Central memory CD8-positive, alpha-beta T cell (primary cell): ENCODE measurements around the gene B3GAT2.

ENCODE experiments used
- ATAC-seq: fragments of 150-1000 bp; cut with Tn5 transposase; replicated peaks from 2 replicates; pipeline ENCODE4 v1.10.0; 2022; ENCODE audit warnings: mild to moderate bottlenecking, moderate FRiP score, moderate number of reproducible peaks; ENCODE audit not compliant: poor library complexity, severe bottlenecking; ENCODE audit errors: extremely low read depth
- DNase-seq, 2 donors: peaks; one replicate each; pipeline ENCODE4 v3.0.0; 2021; ENCODE audit warnings: low spot score in 2 of 2
- H3K27ac Mint-ChIP-seq: one replicate; pipeline ENCODE4 v1.8.0; 2022; ENCODE audit warnings: low read depth, mild to moderate bottlenecking, moderate library complexity, mixed read lengths
- H3K27me3 Mint-ChIP-seq: one replicate; pipeline ENCODE4 v1.8.0; 2022; ENCODE audit warnings: mixed read lengths
- H3K36me3 Mint-ChIP-seq: one replicate; pipeline ENCODE4 v1.8.0; 2022; ENCODE audit warnings: mild to moderate bottlenecking, moderate library complexity, mixed read lengths; ENCODE audit not compliant: insufficient read depth
- H3K4me1 Mint-ChIP-seq: one replicate; pipeline ENCODE4 v1.8.0; 2022; ENCODE audit warnings: mixed read lengths
- H3K4me3 Mint-ChIP-seq: one replicate; pipeline ENCODE4 v1.8.0; 2022; ENCODE audit warnings: mild to moderate bottlenecking, moderate library complexity, mixed read lengths
- H3K9me3 Mint-ChIP-seq: one replicate; pipeline ENCODE4 v1.8.0; 2022; ENCODE audit warnings: mixed read lengths

The B3GAT2 gene

GRCh38 chr6:70849348-70850069, 107.4 kb downstream of the B3GAT2 start:
- DNase-seq (no peak), ATAC-seq (no peak)
- H3K36me3 Mint-ChIP-seq: peaks cover 12% of the 10 kb centered on the region
- no peaks in the 10 kb centered on the region for H3K9me3 Mint-ChIP-seq
- H3K27ac Mint-ChIP-seq: no peak overlapping the region
- H3K27me3 Mint-ChIP-seq: no peaks in the 10 kb centered on the region
- H3K4me3 Mint-ChIP-seq: no peak overlapping the region
- H3K4me1 Mint-ChIP-seq: peaks cover 17% of the 10 kb centered on the region

GRCh38 chr6:70847106-70848084, 109.5 kb downstream of the B3GAT2 start:
- DNase-seq: no peak
- Mint-ChIP-seq H3K27me3 (no peaks in the 10 kb centered on the region), H3K36me3 (peaks cover 7% of the 10 kb centered on the region), H3K4me1 (peaks cover 21% of the 10 kb centered on the region), H3K4me3 (no peak overlapping the region), H3K27ac (no peak overlapping the region), H3K9me3 (no peaks in the 10 kb centered on the region)
- no peak for ATAC-seq

GRCh38 chr6:70846207-70846835, 110.5 kb downstream of the B3GAT2 start:
- Mint-ChIP-seq H3K27me3 (no peaks in the 10 kb centered on the region), H3K36me3 (peaks cover 3% of the 10 kb centered on the region), H3K9me3 (no peaks in the 10 kb centered on the region)

GRCh38 chr6:70844301-70844700, 112.6 kb downstream of the B3GAT2 start:
- no peak overlapping the region for H3K27ac Mint-ChIP-seq
- DNase-seq: no peak
- no peak overlapping the region for H3K4me3 Mint-ChIP-seq
- peaks cover 24% of the 10 kb centered on the region for H3K4me1 Mint-ChIP-seq
- no peaks in the 10 kb centered on the region for H3K27me3 Mint-ChIP-seq
- no peak for ATAC-seq
- no peaks in the 10 kb centered on the region for H3K9me3 Mint-ChIP-seq
- peaks cover 4% of the 10 kb centered on the region for H3K36me3 Mint-ChIP-seq

More at GRCh38 chr6:70846207-70846835, 110.5 kb downstream of the B3GAT2 start:
- H3K27ac Mint-ChIP-seq: no peak overlapping the region
- DNase-seq (no peak), ATAC-seq (no peak)
- H3K4me3 Mint-ChIP-seq: no peak overlapping the region
- H3K4me1 Mint-ChIP-seq: peaks cover 21% of the 10 kb centered on the region

- no peaks in the 10 kb centered on the region for H3K9me3 Mint-ChIP-seq
- ATAC-seq: no peak
- H3K27me3 Mint-ChIP-seq: no peaks in the 10 kb centered on the region
- peaks cover 4% of the 10 kb centered on the region for H3K36me3 Mint-ChIP-seq
- DNase-seq: no peak
- H3K27ac Mint-ChIP-seq: no peak overlapping the region
- H3K4me1 Mint-ChIP-seq: peaks cover 30% of the 10 kb centered on the region
- no peak overlapping the region for H3K4me3 Mint-ChIP-seq
Measured at GRCh38 chr6:70843328-70843918, 113.4 kb downstream of the B3GAT2 start.

GRCh38 chr6:70842541-70842940, 114.3 kb downstream of the B3GAT2 start:
- H3K27me3 Mint-ChIP-seq: no peaks in the 10 kb centered on the region
- H3K4me3 Mint-ChIP-seq: no peak overlapping the region
- DNase-seq: no peak
- ATAC-seq: no peak
- H3K36me3 Mint-ChIP-seq: peaks cover 4% of the 10 kb centered on the region
- H3K27ac Mint-ChIP-seq: no peak overlapping the region
- H3K4me1 Mint-ChIP-seq: peaks cover 29% of the 10 kb centered on the region
- no peaks in the 10 kb centered on the region for H3K9me3 Mint-ChIP-seq

GRCh38 chr6:70841112-70841511, 115.7 kb downstream of the B3GAT2 start:
- H3K9me3 Mint-ChIP-seq: no peaks in the 10 kb centered on the region
- no peaks in the 10 kb centered on the region for H3K27me3 Mint-ChIP-seq
- H3K36me3 Mint-ChIP-seq: peaks cover 7% of the 10 kb centered on the region
- no peak overlapping the region for H3K4me3 Mint-ChIP-seq
- DNase-seq (no peak), ATAC-seq (no peak)
- H3K4me1 Mint-ChIP-seq: peaks cover 25% of the 10 kb centered on the region
- no peak overlapping the region for H3K27ac Mint-ChIP-seq

GRCh38 chr6:70839286-70840266, 117.3 kb downstream of the B3GAT2 start:
- H3K4me3 Mint-ChIP-seq: no peak overlapping the region
- ATAC-seq: no peak
- no peak overlapping the region for H3K27ac Mint-ChIP-seq
- peaks cover 4% of the 10 kb centered on the region for H3K36me3 Mint-ChIP-seq
- H3K27me3 Mint-ChIP-seq: no peaks in the 10 kb centered on the region
- peaks cover 14% of the 10 kb centered on the region for H3K4me1 Mint-ChIP-seq
- no peaks in the 10 kb centered on the region for H3K9me3 Mint-ChIP-seq
- DNase-seq: no peak

- no peak for DNase-seq
- H3K9me3 Mint-ChIP-seq: no peaks in the 10 kb centered on the region
- H3K4me3 Mint-ChIP-seq: no peak overlapping the region
- no peak overlapping the region for H3K27ac Mint-ChIP-seq
- H3K36me3 Mint-ChIP-seq: peaks cover 4% of the 10 kb centered on the region
- H3K4me1 Mint-ChIP-seq: peaks cover 17% of the 10 kb centered on the region
- ATAC-seq: no peak
- H3K27me3 Mint-ChIP-seq: no peaks in the 10 kb centered on the region
Measured at GRCh38 chr6:70838907-70839285, 118.0 kb downstream of the B3GAT2 start.

- no peak overlapping the region for H3K27ac Mint-ChIP-seq
- peaks cover 4% of the 10 kb centered on the region for H3K36me3 Mint-ChIP-seq
- peaks cover 25% of the 10 kb centered on the region for H3K4me1 Mint-ChIP-seq
- H3K9me3 Mint-ChIP-seq: no peaks in the 10 kb centered on the region
- ATAC-seq (no peak), DNase-seq (no peak)
- H3K27me3 Mint-ChIP-seq: no peaks in the 10 kb centered on the region
- no peak overlapping the region for H3K4me3 Mint-ChIP-seq
Measured at GRCh38 chr6:70834520-70834919, 122.3 kb downstream of the B3GAT2 start.

GRCh38 chr6:70831427-70831826, 125.4 kb downstream of the B3GAT2 start:
- H3K4me3 Mint-ChIP-seq: no peak overlapping the region
- DNase-seq: no peak
- no peak overlapping the region for H3K27ac Mint-ChIP-seq
- H3K9me3 Mint-ChIP-seq: no peaks in the 10 kb centered on the region
- ATAC-seq: no peak
- H3K36me3 Mint-ChIP-seq: peaks cover 2% of the 10 kb centered on the region
- H3K4me1 Mint-ChIP-seq: peaks cover 15% of the 10 kb centered on the region
- H3K27me3 Mint-ChIP-seq: no peaks in the 10 kb centered on the region
